Liver (tissue), 9 donors: ENCODE measurements around the gene EGFLAM. TPM values are rescaled to one million over a fixed set of nuclear protein-coding genes. Genes with fewer than 3 reads are reported as not detected.

Experiments
- DNase-seq: peaks from one replicate; pipeline ENCODE4 v3.0.0-alpha.2; 2017; ENCODE audit warnings: low spot score
- H3K27ac ChIP-seq, 2 donors: one replicate each; pipeline ENCODE4 v1.7.0; 2013; ENCODE audit warnings: inconsistent platforms in 2 of 2, low read length in 2 of 2, control low read depth in 1 of 2, low read depth in 1 of 2, mild to moderate bottlenecking in 1 of 2
- H3K27me3 ChIP-seq, 4 donors: one replicate each; pipeline versions ENCODE4 v1.6.1 to v1.7.0; 2013; ENCODE audit warnings: low read length in 3 of 4, inconsistent platforms in 1 of 4, mild to moderate bottlenecking in 1 of 4, moderate library complexity in 1 of 4; ENCODE audit not compliant: control insufficient read depth in 4 of 4, insufficient read depth in 4 of 4
- H3K36me3 ChIP-seq, 4 donors: one replicate each; pipeline versions ENCODE4 v1.6.1 to v1.7.0; 2013; ENCODE audit warnings: low read length in 3 of 4, mild to moderate bottlenecking in 3 of 4, low read depth in 1 of 4, moderate library complexity in 1 of 4; ENCODE audit not compliant: control insufficient read depth in 4 of 4, insufficient read depth in 3 of 4
- H3K4me1 ChIP-seq, 4 donors: one replicate each; pipeline versions ENCODE4 v1.6.1 to v1.7.0; 2013; ENCODE audit warnings: low read length in 3 of 4, mild to moderate bottlenecking in 3 of 4, moderate library complexity in 1 of 4; ENCODE audit not compliant: control insufficient read depth in 4 of 4, insufficient read depth in 4 of 4
- H3K4me3 ChIP-seq, 3 donors: one replicate each; pipeline versions ENCODE4 v1.6.1 to v1.7.0; 2013; ENCODE audit warnings: low read length in 3 of 3, control low read depth in 1 of 3, low read depth in 1 of 3, mild to moderate bottlenecking in 1 of 3
- H3K9ac ChIP-seq, 2 donors: one replicate each; pipeline ENCODE4 v1.7.0; 2013; ENCODE audit warnings: low read length in 2 of 2, mild to moderate bottlenecking in 2 of 2, moderate library complexity in 2 of 2, control low read depth in 1 of 2, low read depth in 1 of 2
- H3K9me3 ChIP-seq, 4 donors: one replicate each; pipeline versions ENCODE4 v1.6.1 to v1.7.0; 2013; ENCODE audit warnings: low read length in 3 of 4; ENCODE audit not compliant: control insufficient read depth in 4 of 4
- CTCF ChIP-seq: fragments of 150-350 bp; IDR thresholded peaks from 2 replicates; pipeline ENCODE4 v1.5.1; 2017; ENCODE audit warnings: improper control_type of control experiment, low read depth, low read length; ENCODE audit not compliant: missing input control
- EGR1 ChIP-seq, 2 donors: IDR thresholded peaks; 2 replicates each; pipeline ENCODE4 v1.6.1; 2016 to 2018; ENCODE audit warnings: antibody characterized with exemption in 2 of 2, low read depth in 2 of 2
- FOXA1 ChIP-seq: IDR thresholded peaks from 2 replicates; pipeline ENCODE4 v1.6.1; 2016; ENCODE audit warnings: antibody characterized with exemption
- FOXA2 ChIP-seq: IDR thresholded peaks from 2 replicates; pipeline ENCODE4 v1.6.1; 2016; ENCODE audit warnings: antibody characterized with exemption
- GABPA ChIP-seq, 2 donors: IDR thresholded peaks in 1 of 2; conservative IDR thresholded peaks in 1 of 2; 2 replicates each; pipeline ENCODE4 v1.6.1; 2016; ENCODE audit warnings: antibody characterized with exemption in 2 of 2, mild to moderate bottlenecking in 1 of 2, moderate library complexity in 1 of 2
- HNF4A ChIP-seq, 2 donors: conservative IDR thresholded peaks; 2 replicates each; pipeline ENCODE4 v1.6.1; 2016; ENCODE audit warnings: antibody characterized with exemption in 2 of 2, mild to moderate bottlenecking in 2 of 2
- HNF4G ChIP-seq: IDR thresholded peaks from 2 replicates; pipeline ENCODE4 v1.6.1; 2016; ENCODE audit warnings: antibody characterized with exemption
- JUND ChIP-seq, 2 donors: IDR thresholded peaks; 2 replicates each; pipeline ENCODE4 v1.6.1; 2016; ENCODE audit warnings: antibody characterized with exemption in 2 of 2
- MAX ChIP-seq: IDR thresholded peaks from 2 replicates; pipeline ENCODE4 v1.6.1; 2016; ENCODE audit warnings: antibody characterized with exemption
- NR2F2 ChIP-seq: IDR thresholded peaks from 2 replicates; pipeline ENCODE4 v1.6.1; 2016; ENCODE audit warnings: antibody characterized with exemption
- RAD21 ChIP-seq, 2 donors: IDR thresholded peaks; 2 replicates each; pipeline ENCODE4 v1.6.1; 2016; ENCODE audit warnings: antibody characterized with exemption in 2 of 2, mild to moderate bottlenecking in 2 of 2
- REST ChIP-seq: IDR thresholded peaks from 2 replicates; pipeline ENCODE4 v1.6.1; 2016; ENCODE audit warnings: antibody characterized with exemption, mild to moderate bottlenecking
- RXRA ChIP-seq, 2 donors: IDR thresholded peaks; 2 replicates each; pipeline ENCODE4 v1.6.1; 2017 to 2018; ENCODE audit warnings: antibody characterized with exemption in 2 of 2, mild to moderate bottlenecking in 1 of 2
- SP1 ChIP-seq: IDR thresholded peaks from 2 replicates; pipeline ENCODE4 v1.6.1; 2018; ENCODE audit warnings: antibody characterized with exemption, mild to moderate bottlenecking
- TAF1 ChIP-seq: conservative IDR thresholded peaks from 2 replicates; pipeline ENCODE4 v1.6.1; 2016; ENCODE audit warnings: antibody characterized with exemption, mild to moderate bottlenecking
- YY1 ChIP-seq: IDR thresholded peaks from 2 replicates; pipeline ENCODE4 v1.6.1; 2016; ENCODE audit warnings: antibody characterized with exemption, mild to moderate bottlenecking
- WGBS: extraction: QIAGEN DNeasy Blood & Tissue Kit; methylation state at CpG from one replicate; pipeline ENCODE4 v1.1.7; 2013; 5-methylcytosine and 5-hydroxymethylcytosine counted together
- polyA plus RNA-seq, 2 donors: library from polyadenylated mRNA; stranded (reverse) in 1 of 2; unstranded in 1 of 2; fragments of 200-250 nt in 1 of 2; fragments of >200 nt in 1 of 2; fragmentation: Nextera tagmentation in 1 of 2; extraction: Ambion mirVana in 1 of 2; gene quantifications; one replicate each; pipeline versions ENCODE4 v1.2.1 to v1.2.3, GENCODE V29; 2013 to 2015
- total RNA-seq, 2 donors: library from RNA; depleted of rRNA; stranded (reverse); fragments of >200 nt; gene quantifications; one replicate each; pipeline ENCODE4 v1.2.3, GENCODE V29; 2014
- TF ChIP-seq, protein P1 (sequence below): IDR thresholded peaks from 2 replicates; pipeline ENCODE4 v1.6.1; 2016; ENCODE audit warnings: antibody characterized with exemption
- TF ChIP-seq, protein P2 (sequence below): IDR thresholded peaks from 2 replicates; pipeline ENCODE4 v1.6.1; 2016; ENCODE audit warnings: antibody characterized with exemption
- donor health status: healthy.
- donor health status: healthy.
- donor health status: healthy.
- donor health status: healthy.
- donor health status: healthy.

The EGFLAM gene
- total and polyA plus RNA-seq, 4 donors = 1.1 to 4.9 (median 1.9) TPM

DNA sequence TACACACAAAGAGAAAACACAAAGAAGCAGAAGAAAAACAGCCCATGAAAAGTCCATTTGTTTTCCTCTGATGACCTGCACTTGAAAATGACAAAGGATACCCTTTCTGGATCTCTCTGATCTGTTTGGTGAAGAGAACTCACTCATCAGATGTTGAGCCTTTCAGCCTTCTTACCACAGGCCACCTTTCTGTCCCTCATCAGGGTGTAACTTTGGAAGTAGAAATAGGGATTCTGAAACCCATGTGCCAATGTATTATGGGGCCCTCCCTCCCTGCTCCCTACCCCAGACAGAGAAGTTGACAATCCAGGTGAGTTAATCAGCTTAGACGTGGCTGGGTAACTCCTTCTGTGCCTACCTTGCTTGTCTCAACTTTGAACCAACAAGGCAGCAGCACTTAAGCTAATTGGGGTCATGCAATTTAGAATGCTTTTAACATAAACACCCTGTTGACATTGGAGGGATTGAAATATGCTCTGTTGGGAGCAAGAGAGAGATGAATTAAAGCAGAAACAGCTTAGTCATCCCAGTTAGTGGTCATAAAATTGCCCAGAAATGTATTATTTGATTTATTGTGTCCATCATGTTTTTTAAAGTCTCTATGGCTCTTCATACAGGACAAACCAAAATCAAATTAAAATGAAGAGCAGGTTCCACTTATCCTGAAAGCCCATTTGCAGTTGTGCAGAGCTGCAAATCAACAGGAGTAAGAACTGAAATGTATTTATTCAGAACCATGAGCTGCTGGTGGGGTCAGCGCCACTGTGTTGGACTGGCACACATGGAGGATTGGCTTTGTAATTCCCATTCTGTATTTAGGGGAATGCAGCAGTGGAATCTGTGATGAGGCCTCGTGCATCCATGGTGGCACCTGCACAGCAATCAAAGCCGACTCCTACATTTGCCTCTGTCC lies 166.0 kb downstream of the EGFLAM start:
- Histone ChIP-seq H3K9ac (no peak overlapping the region), H3K27ac (no peak overlapping the region), H3K4me3 (no peak overlapping the region), H3K9me3 (no peaks in the 10 kb centered on the region), H3K4me1 (no peaks in the 10 kb centered on the region), H3K36me3 (no peaks in the 10 kb centered on the region), H3K27me3 (no peaks in the 10 kb centered on the region)
- no peak for TF ChIP-seq HNF4G
- no peak for TF ChIP-seq RXRA (IDR thresholded peaks at IDR 0.05)
- no peak for TF ChIP-seq YY1
- no peak for TF ChIP-seq SP1
- TF ChIP-seq EGR1 (IDR thresholded peaks at IDR 0.05; ENCODE audit: low read depth in 2 of 2) = no peak
- TF ChIP-seq REST = no peak
- TF ChIP-seq, protein P1, sequence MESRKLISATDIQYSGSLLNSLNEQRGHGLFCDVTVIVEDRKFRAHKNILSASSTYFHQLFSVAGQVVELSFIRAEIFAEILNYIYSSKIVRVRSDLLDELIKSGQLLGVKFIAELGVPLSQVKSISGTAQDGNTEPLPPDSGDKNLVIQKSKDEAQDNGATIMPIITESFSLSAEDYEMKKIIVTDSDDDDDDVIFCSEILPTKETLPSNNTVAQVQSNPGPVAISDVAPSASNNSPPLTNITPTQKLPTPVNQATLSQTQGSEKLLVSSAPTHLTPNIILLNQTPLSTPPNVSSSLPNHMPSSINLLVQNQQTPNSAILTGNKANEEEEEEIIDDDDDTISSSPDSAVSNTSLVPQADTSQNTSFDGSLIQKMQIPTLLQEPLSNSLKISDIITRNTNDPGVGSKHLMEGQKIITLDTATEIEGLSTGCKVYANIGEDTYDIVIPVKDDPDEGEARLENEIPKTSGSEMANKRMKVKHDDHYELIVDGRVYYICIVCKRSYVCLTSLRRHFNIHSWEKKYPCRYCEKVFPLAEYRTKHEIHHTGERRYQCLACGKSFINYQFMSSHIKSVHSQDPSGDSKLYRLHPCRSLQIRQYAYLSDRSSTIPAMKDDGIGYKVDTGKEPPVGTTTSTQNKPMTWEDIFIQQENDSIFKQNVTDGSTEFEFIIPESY = no peak
- TF ChIP-seq NR2F2 = no peak
- no peak for TF ChIP-seq MAX
- no peak for TF ChIP-seq JUND (IDR thresholded peaks at IDR 0.05)
- no peak for TF ChIP-seq FOXA1
- TF ChIP-seq FOXA2 = no peak
- TF ChIP-seq RAD21 (IDR thresholded peaks at IDR 0.05) = no peak
- TF ChIP-seq CTCF = no peak
- no peak for TF ChIP-seq GABPA (IDR thresholded peaks at IDR 0.05 in 1 of 2, conservative IDR thresholded peaks at IDR 0.05 in 1 of 2)
- TF ChIP-seq HNF4A (conservative IDR thresholded peaks at IDR 0.05) = no peak
- TF ChIP-seq, protein P2, sequence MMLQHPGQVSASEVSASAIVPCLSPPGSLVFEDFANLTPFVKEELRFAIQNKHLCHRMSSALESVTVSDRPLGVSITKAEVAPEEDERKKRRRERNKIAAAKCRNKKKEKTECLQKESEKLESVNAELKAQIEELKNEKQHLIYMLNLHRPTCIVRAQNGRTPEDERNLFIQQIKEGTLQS = no peak
- no peak for TF ChIP-seq TAF1
- WGBS = 86% methylated on average over 4 of the region's 4 CpGs
- no peak for DNase-seq
